ENCODE results near the gene SLC39A13.
"Not testable (repeated sequence)": the region's sequence is repeated elsewhere in the genome, so short reads cannot be mapped to it uniquely, and the experiment has no call there.

The SLC39A13 gene

GRCh38 chr11:47453365-47453764, 45.0 kb downstream of the SLC39A13 start:
- no peak overlapping the region for H3K9ac ChIP-seq (ENCODE audit: low read length in 2 of 2)
- H3K4me3 ChIP-seq (ENCODE audit: low read length in 2 of 2), result no peak overlapping the region
- H3K4me1 ChIP-seq (ENCODE audit: control insufficient read depth, insufficient read depth, low read length), result no peaks in the 10 kb centered on the region
- H3K36me3 ChIP-seq (ENCODE audit: control insufficient read depth in 2 of 2, insufficient read depth in 2 of 2, low read length in 2 of 2), result no peaks in the 10 kb centered on the region
- no peaks in the 10 kb centered on the region for H3K9me3 ChIP-seq (ENCODE audit: control insufficient read depth in 2 of 2, low read length in 2 of 2)
- H3K27ac ChIP-seq (ENCODE audit: low read length), result no peak overlapping the region
- H3K27me3 ChIP-seq (ENCODE audit: control insufficient read depth in 1 of 2, insufficient read depth in 2 of 2, low read length in 2 of 2), result no peaks in the 10 kb centered on the region

- not testable (repeated sequence) for H3K9me3 ChIP-seq (ENCODE audit: control insufficient read depth in 2 of 2, low read length in 2 of 2); H3K36me3 ChIP-seq (ENCODE audit: control insufficient read depth in 2 of 2, insufficient read depth in 2 of 2, low read length in 2 of 2); H3K4me1 ChIP-seq (ENCODE audit: control insufficient read depth, insufficient read depth, low read length); H3K27ac ChIP-seq (ENCODE audit: low read length); H3K27me3 ChIP-seq (ENCODE audit: control insufficient read depth in 1 of 2, insufficient read depth in 2 of 2, low read length in 2 of 2); H3K9ac ChIP-seq (ENCODE audit: low read length in 2 of 2)
- H3K4me3 ChIP-seq (ENCODE audit: low read length in 2 of 2), result peak overlapping the region in 1 of 2 donors; percentile 29
Measured at GRCh38 chr11:47454258-47454671, 45.9 kb downstream of the SLC39A13 start.

GRCh38 chr11:47460571-47461235, 52.3 kb downstream of the SLC39A13 start:
- Histone ChIP-seq H3K27ac (ENCODE audit: low read length) (no peak overlapping the region), H3K27me3 (ENCODE audit: control insufficient read depth in 1 of 2, insufficient read depth in 2 of 2, low read length in 2 of 2) (no peaks in the 10 kb centered on the region), H3K36me3 (ENCODE audit: control insufficient read depth in 2 of 2, insufficient read depth in 2 of 2, low read length in 2 of 2) (peaks cover 5 to 12% of the 10 kb centered on the region in 2 donors), H3K4me3 (ENCODE audit: low read length in 2 of 2) (no peak overlapping the region), H3K9me3 (ENCODE audit: control insufficient read depth in 2 of 2, low read length in 2 of 2) (no peaks in the 10 kb centered on the region), H3K4me1 (ENCODE audit: control insufficient read depth, insufficient read depth, low read length) (peaks cover 4% of the 10 kb centered on the region), H3K9ac (ENCODE audit: low read length in 2 of 2) (no peak overlapping the region)

- Histone ChIP-seq H3K4me3 (ENCODE audit: low read length in 2 of 2) (no peak overlapping the region), H3K9ac (ENCODE audit: low read length in 2 of 2) (no peak overlapping the region), H3K27ac (ENCODE audit: low read length) (no peak overlapping the region), H3K27me3 (ENCODE audit: control insufficient read depth in 1 of 2, insufficient read depth in 2 of 2, low read length in 2 of 2) (no peaks in the 10 kb centered on the region), H3K4me1 (ENCODE audit: control insufficient read depth, insufficient read depth, low read length) (peaks cover 15% of the 10 kb centered on the region), H3K9me3 (ENCODE audit: control insufficient read depth in 2 of 2, low read length in 2 of 2) (no peaks in the 10 kb centered on the region), H3K36me3 (ENCODE audit: control insufficient read depth in 2 of 2, insufficient read depth in 2 of 2, low read length in 2 of 2) (peaks cover 5 to 12% of the 10 kb centered on the region in 2 donors)
Measured at GRCh38 chr11:47461876-47462275, 53.5 kb downstream of the SLC39A13 start.

GRCh38 chr11:47464483-47464882, 56.1 kb downstream of the SLC39A13 start:
- Histone ChIP-seq H3K4me3 (ENCODE audit: low read length in 2 of 2) (no peak overlapping the region), H3K4me1 (ENCODE audit: control insufficient read depth, insufficient read depth, low read length) (peaks cover 26% of the 10 kb centered on the region), H3K9me3 (ENCODE audit: control insufficient read depth in 2 of 2, low read length in 2 of 2) (no peaks in the 10 kb centered on the region), H3K9ac (ENCODE audit: low read length in 2 of 2) (peak overlapping the region in 1 of 2 donors; percentile 13), H3K36me3 (ENCODE audit: control insufficient read depth in 2 of 2, insufficient read depth in 2 of 2, low read length in 2 of 2) (peaks cover 5 to 14% of the 10 kb centered on the region in 2 donors), H3K27ac (ENCODE audit: low read length) (no peak overlapping the region), H3K27me3 (ENCODE audit: control insufficient read depth in 1 of 2, insufficient read depth in 2 of 2, low read length in 2 of 2) (no peaks in the 10 kb centered on the region)
